ENCODE results near the gene YOD1.

YOD1 gene

DNA sequence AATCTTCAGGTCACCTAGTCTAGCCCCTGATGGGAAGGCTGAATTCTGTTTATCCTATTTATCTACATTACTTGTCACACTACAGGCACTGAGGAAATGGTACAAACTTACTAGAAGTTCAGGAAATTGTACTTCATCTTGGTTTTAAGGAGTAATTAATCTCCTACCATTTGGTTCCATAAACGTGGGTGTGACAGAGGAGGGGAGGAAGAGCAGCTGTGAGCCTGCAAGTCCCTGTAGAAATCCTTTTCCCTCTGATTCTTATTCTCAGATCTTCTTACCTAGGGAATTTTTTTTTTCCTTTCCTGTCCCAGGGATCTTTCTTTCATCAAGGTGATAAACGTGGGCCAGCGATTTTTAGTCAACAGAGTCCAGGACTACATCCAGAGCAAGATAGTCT is 16.2 kb upstream of the YOD1 start:
- TF ChIP-seq EZH2 (IDR thresholded peaks at IDR 0.05; ENCODE audit: borderline replicate concordance, low read length) = no peak
- TF ChIP-seq, protein P1, sequence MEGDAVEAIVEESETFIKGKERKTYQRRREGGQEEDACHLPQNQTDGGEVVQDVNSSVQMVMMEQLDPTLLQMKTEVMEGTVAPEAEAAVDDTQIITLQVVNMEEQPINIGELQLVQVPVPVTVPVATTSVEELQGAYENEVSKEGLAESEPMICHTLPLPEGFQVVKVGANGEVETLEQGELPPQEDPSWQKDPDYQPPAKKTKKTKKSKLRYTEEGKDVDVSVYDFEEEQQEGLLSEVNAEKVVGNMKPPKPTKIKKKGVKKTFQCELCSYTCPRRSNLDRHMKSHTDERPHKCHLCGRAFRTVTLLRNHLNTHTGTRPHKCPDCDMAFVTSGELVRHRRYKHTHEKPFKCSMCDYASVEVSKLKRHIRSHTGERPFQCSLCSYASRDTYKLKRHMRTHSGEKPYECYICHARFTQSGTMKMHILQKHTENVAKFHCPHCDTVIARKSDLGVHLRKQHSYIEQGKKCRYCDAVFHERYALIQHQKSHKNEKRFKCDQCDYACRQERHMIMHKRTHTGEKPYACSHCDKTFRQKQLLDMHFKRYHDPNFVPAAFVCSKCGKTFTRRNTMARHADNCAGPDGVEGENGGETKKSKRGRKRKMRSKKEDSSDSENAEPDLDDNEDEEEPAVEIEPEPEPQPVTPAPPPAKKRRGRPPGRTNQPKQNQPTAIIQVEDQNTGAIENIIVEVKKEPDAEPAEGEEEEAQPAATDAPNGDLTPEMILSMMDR (IDR thresholded peaks at IDR 0.05; ENCODE audit: low read length) = no peak
- H3K79me2 ChIP-seq (ENCODE audit: insufficient read depth, low read length) = no peaks in the 10 kb centered on the region
- no peak overlapping the region for H3K9ac ChIP-seq (ENCODE audit: low read length)
- H3K9me3 ChIP-seq (ENCODE audit: low read length) = no peaks in the 10 kb centered on the region
- H3K4me2 ChIP-seq (ENCODE audit: low read length) = no peak overlapping the region
- H4K20me1 ChIP-seq (ENCODE audit: insufficient read depth, low read length) = no peaks in the 10 kb centered on the region
- H3K4me3 ChIP-seq (ENCODE audit: low read depth, low read length, poor library complexity, severe bottlenecking) = no peak overlapping the region
- H3K36me3 ChIP-seq (ENCODE audit: insufficient read depth, low read length) = peaks cover 28% of the 10 kb centered on the region; the same call in 1 of the 2 replicates
- no peak overlapping the region for H2AFZ ChIP-seq (ENCODE audit: low read length)
- H3K27me3 ChIP-seq (ENCODE audit: insufficient read depth, low read length) = no peaks in the 10 kb centered on the region
- no peak overlapping the region for H3K27ac ChIP-seq (ENCODE audit: low read depth, low read length, poor library complexity, severe bottlenecking)
- no peaks in the 10 kb centered on the region for H3K9me2 ChIP-seq (ENCODE audit: low read depth, low read length)
- H3K4me1 ChIP-seq (ENCODE audit: insufficient read depth, low read length, severe bottlenecking) = no peaks in the 10 kb centered on the region
- no peaks in the 10 kb centered on the region for H3F3A ChIP-seq (ENCODE audit: insufficient read depth, low read length)

DNA sequence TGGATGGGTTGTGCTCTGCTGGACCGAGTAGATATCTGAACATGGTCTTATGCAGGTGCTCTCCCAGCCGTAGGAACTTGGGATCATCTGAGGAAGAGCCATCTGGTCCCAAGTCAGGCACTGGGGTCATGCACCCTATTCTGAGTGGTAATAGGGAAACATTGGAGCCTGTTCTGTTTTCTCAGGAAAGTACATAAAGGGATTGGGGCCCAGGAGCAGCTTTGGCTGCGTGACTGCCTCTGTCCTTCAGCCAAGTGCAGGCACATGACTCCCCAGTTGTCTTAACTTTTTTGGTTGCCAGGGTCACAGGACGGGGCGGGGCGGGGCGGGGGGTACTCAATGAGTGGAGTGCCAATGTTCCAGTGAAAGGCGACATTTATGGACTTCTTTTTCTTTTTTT is 13.6 kb upstream of the YOD1 start:
- TF ChIP-seq, protein P1 (IDR thresholded peaks at IDR 0.05; ENCODE audit: low read length) = no peak
- no peak for TF ChIP-seq EZH2 (IDR thresholded peaks at IDR 0.05; ENCODE audit: borderline replicate concordance, low read length)
- Histone ChIP-seq H3K79me2 (ENCODE audit: insufficient read depth, low read length) (no peaks in the 10 kb centered on the region), H3F3A (ENCODE audit: insufficient read depth, low read length) (no peaks in the 10 kb centered on the region), H3K4me1 (ENCODE audit: insufficient read depth, low read length, severe bottlenecking) (no peaks in the 10 kb centered on the region), H4K20me1 (ENCODE audit: insufficient read depth, low read length) (no peaks in the 10 kb centered on the region), H2AFZ (ENCODE audit: low read length) (no peak overlapping the region), H3K27ac (ENCODE audit: low read depth, low read length, poor library complexity, severe bottlenecking) (no peak overlapping the region), H3K9me2 (ENCODE audit: low read depth, low read length) (no peaks in the 10 kb centered on the region), H3K9ac (ENCODE audit: low read length) (no peak overlapping the region), H3K4me2 (ENCODE audit: low read length) (no peak overlapping the region), H3K36me3 (ENCODE audit: insufficient read depth, low read length) (peaks cover 23% of the 10 kb centered on the region; the same call in 1 of the 2 replicates), H3K9me3 (ENCODE audit: low read length) (no peaks in the 10 kb centered on the region), H3K27me3 (ENCODE audit: insufficient read depth, low read length) (no peaks in the 10 kb centered on the region), H3K4me3 (ENCODE audit: low read depth, low read length, poor library complexity, severe bottlenecking) (no peak overlapping the region)

DNA sequence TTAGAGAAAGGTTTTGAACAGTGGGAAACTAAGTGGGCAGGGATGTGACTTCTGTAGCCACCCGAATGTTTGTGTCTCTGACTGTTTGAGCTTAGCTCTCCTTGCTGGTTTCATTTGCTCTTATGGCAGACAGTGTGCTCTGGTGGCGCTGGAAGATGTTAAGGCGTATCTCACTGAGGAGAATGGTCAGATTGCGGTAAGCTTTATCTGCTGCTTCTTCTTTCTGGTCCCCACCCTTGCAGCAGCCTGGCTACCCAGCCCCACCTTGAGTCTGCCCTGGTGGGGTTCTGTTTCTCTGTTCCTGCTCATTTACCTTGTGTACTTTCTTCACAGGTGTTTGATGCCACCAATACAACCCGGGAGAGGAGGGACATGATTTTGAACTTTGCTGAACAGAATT is 12.0 kb upstream of the YOD1 start:
- Histone ChIP-seq H3K4me2 (ENCODE audit: low read length) (no peak overlapping the region), H4K20me1 (ENCODE audit: insufficient read depth, low read length) (no peaks in the 10 kb centered on the region), H3K27ac (ENCODE audit: low read depth, low read length, poor library complexity, severe bottlenecking) (no peak overlapping the region), H3K4me1 (ENCODE audit: insufficient read depth, low read length, severe bottlenecking) (peaks cover 5% of the 10 kb centered on the region), H3K27me3 (ENCODE audit: insufficient read depth, low read length) (no peaks in the 10 kb centered on the region), H3K36me3 (ENCODE audit: insufficient read depth, low read length) (peaks cover 20% of the 10 kb centered on the region; the same call in 1 of the 2 replicates), H3K4me3 (ENCODE audit: low read depth, low read length, poor library complexity, severe bottlenecking) (no peak overlapping the region), H3K9me2 (ENCODE audit: low read depth, low read length) (no peaks in the 10 kb centered on the region), H2AFZ (ENCODE audit: low read length) (no peak overlapping the region), H3K9ac (ENCODE audit: low read length) (no peak overlapping the region), H3K9me3 (ENCODE audit: low read length) (no peaks in the 10 kb centered on the region), H3K79me2 (ENCODE audit: insufficient read depth, low read length) (no peaks in the 10 kb centered on the region), H3F3A (ENCODE audit: insufficient read depth, low read length) (no peaks in the 10 kb centered on the region)
- no peak for TF ChIP-seq EZH2 (IDR thresholded peaks at IDR 0.05; ENCODE audit: borderline replicate concordance, low read length)
- TF ChIP-seq, protein P1 (IDR thresholded peaks at IDR 0.05; ENCODE audit: low read length) = no peak
